Peyer's patch (tissue), 4 donors: Measurements from ENCODE around the gene BLM.

ENCODE experiments used
- CTCF ChIP-seq, 6 experiments: fragments of 450-650 bp in 4 of 6; fragments of 200-600 bp in 2 of 6; sonication (generic) in 1 of 6; IDR thresholded peaks; one replicate each; pipeline ENCODE4 v1.5.1; 2017 to 2019; ENCODE audit warnings: antibody characterized with exemption in 6 of 6, mild to moderate bottlenecking in 3 of 6, moderate library complexity in 1 of 6
- POLR2A ChIP-seq, 2 donors: fragments of 450-650 bp; IDR thresholded peaks; one replicate each; pipeline ENCODE4 v1.5.1; 2017; ENCODE audit warnings: antibody characterized with exemption in 2 of 2, mild to moderate bottlenecking in 2 of 2, moderate library complexity in 2 of 2

GRCh38 chr15:90809536-90809935 lies 92.4 kb downstream of the BLM start:
- TF ChIP-seq CTCF (IDR thresholded peaks at IDR 0.05) (no peak), POLR2A (IDR thresholded peaks at IDR 0.05) (no peak)
